Measurements from ENCODE around the gene MS4A4A. TPM values are rescaled to one million over a fixed set of nuclear protein-coding genes. Genes with fewer than 3 reads are reported as not detected.
"Not testable (repeated sequence)": the region's sequence is repeated elsewhere in the genome, so short reads cannot be mapped to it uniquely, and the experiment has no call there.

Gene MS4A4A
- total RNA-seq (2014; rRNA removed; shearing (Covaris generic)) = not detected in 2 replicates

DNA sequence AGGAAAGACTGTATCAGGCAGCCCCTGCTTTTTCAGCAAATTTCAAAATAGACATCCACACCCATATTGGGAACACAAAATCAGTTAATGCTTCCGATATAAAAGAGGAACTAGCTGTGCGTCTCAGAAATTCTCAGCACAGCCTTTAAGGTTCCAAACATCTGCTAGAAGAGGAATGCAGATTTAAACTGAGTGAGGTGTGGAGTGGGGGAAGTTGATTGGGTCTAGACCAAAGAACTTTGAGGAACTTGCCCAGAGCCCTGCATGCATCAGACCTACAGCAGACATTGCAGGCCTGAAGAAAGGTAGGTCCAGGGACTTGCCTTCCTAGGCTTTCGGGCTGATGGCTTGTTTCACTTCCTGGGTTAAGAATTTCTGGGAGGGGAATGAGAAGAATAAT is at the start of gene MS4A4A:
Gene MS4A4A (plus strand): TSS at position 255 of the 400 bp plus-strand sequence. CDS start 10 bp downstream, at position 265.
- no peak for DNase-seq (ENCODE audit: low spot score)

DNA sequence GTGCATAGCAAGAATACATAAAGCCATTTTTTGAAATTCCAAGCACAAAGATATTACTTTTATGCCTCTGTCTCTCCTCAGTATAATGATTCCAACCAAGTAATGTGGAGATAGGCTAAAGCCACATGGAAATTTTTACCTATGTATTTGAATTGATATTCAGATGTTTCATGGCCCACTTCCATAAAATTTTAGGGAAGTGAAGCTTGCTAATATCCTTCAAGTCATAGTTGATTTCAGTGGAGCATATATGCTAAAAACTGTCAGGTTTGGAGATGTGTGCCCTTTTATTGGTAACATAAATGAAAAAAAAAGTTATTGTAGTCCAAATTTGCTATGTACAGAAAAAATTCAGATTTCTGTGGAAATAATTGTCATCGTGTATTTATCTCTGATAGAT is 49.8 kb upstream of the MS4A4A start:
- DNase-seq (ENCODE audit: low spot score) = no peak

DNA sequence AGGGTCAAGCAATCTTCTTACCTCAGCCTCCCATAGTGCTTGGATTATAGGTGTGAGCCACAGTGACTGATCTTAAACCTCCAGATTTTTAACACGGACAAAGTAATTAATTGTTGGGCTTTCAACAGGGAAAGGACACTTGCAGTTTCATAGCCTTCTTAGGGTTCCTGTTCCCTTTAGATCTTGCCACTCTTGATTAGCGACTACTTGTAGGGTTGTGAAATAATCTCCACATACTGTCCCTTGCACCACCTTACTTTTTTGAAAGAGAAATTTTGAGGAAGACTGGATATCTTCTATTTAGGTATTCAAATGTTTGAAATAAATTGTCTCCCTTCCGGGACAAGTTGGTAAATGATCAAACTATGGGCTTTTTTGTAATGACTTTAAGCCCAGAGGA is 45.1 kb upstream of the MS4A4A start:
- DNase-seq (ENCODE audit: low spot score) = no peak

DNA sequence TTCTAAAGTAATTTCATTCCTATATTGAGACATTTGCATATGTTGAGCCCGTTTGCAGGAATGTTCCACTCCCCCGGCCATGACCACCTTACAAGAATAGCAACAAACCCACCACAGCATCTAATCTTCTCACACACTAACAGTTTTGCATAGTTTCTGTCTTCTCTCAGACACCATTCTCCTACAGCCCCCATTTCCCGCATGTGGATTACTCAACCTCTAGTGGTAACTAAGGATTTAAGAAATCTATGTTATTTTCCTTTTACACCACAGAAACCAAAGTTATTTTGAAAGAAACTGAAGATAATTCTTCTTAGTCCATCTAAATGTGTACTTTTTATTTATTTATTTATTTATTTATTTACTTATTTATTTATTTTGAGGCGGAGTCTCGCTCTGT is 39.8 kb upstream of the MS4A4A start:
- no peak for DNase-seq (ENCODE audit: low spot score)

DNA sequence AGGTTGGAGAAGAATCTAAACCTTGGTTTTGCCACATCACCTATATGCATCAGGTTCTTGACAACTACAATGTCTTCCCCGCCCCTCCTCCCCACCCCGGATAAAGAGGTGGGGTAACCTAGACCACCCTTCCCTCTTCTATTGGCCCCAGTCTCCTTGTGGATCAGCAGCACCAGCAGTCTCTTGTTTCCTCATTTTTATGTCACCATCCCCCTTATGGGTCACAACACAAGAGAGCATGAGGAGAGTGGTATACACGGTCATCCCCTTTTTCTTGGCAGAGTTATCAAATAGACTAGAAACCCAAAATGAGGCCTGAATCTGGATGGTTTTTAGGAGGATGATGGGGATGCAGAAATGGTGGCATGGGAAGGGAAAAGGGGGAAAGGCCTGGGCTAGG is 38.7 kb upstream of the MS4A4A start:
- no peak for DNase-seq (ENCODE audit: low spot score)

DNA sequence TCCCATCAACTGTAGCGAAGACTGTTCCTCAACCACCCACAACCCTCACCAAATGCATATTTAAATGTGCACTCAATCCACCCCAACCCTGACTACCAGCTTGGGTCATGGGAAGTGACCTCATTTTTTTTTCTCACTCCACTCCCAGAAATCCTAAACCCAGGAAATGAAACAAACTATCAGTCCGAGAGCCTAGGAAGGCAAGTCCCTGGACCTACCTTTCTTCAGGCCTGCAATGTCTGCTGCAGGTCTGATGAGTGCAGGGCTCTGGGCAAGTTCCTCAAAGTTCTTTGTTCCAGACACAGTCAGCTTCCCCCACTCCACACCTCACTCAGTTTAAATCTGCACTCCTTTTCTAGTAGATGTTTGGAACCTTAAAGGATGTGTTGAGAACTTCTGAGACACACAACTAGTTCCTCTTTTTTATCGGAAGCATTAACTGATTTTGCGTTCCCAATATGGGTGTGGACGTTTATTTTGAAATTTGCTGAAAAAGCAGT is 37.7 kb upstream of the MS4A4A start, which contains the start of gene MS4A4E:
Gene MS4A4E (minus strand): TSS at position 398 of the 500 bp plus-strand sequence. CDS start 13,082 bp downstream, outside the sequence.
- no peak for DNase-seq (ENCODE audit: low spot score)

DNA sequence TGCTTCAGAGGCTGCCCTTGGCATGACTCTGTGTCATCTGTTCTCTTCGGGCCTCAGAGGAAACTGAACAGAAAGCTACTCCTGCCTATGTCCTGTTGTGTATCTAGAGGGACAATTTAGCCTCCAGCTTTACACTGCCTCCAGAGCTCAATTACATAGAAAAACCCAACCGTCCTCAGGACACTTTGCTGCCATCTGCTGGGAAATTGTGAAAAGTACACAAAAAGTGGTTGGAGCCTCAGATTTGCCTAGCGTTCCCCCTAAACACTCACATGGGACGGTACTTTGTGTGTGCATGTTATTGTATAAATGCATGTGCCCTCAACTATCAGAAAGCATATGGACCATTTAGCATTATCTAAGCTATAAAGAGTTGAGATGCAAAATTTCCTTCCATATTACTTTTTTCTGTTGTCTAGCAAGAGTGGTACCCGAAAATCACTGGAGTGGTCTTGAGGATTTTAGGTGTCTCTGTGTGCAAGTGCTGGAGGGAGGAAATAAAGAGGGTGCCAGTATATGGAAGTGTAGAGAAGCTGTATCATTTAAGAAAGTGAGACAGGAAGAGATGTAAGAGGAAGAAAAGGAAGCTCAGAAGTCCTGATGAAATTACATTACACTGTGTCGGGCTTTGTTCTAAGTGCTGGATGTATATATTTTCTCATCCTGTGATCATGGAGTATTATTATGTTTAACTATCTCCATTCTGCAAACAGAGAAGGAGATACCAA is 28.8 kb upstream of the MS4A4A start:
- DNase-seq (ENCODE audit: low spot score) = peak; percentile 4

DNA sequence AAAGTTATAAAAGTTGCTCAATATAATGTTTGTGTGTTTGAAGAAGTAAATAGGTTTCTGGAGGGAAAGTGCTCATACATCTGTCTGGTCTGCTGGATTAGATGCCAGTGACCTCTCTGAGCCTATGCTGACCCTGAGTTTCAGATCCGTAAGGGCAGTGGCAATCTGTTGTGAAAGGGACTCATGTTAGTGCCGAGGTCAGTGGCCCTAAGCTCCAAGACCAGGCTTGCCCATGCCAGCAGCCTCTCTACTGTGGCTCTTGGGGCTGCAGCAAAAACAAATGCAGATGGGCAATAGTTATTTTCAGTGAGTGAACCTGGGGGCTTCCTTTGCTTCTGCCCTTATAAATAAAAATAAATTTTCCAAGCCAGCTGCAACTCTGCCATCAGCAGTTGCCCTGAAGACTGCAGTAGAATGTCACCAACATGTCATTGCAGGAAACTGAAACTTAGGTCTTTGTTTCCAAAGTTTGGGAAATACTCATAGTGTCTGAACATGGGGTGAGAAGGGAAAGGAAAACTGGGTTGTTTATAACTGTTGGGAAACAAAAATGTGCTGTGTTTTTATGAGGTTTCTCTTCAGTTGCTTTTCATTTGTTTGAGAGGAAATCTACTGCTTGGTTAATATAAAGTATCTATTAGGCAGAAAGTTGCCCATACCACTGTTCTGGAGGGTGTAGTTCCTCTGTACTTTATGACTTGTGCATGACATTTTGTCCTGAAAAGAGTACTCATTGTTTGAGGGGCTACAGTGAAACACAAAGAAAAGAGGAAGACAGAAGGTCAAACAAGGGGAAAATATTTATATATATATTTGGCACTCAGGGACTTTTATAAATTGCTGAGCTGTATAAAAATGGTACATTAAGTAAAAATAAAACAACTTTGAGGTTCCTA is 28.0 kb upstream of the MS4A4A start:
- DNase-seq (ENCODE audit: low spot score) = no peak

DNA sequence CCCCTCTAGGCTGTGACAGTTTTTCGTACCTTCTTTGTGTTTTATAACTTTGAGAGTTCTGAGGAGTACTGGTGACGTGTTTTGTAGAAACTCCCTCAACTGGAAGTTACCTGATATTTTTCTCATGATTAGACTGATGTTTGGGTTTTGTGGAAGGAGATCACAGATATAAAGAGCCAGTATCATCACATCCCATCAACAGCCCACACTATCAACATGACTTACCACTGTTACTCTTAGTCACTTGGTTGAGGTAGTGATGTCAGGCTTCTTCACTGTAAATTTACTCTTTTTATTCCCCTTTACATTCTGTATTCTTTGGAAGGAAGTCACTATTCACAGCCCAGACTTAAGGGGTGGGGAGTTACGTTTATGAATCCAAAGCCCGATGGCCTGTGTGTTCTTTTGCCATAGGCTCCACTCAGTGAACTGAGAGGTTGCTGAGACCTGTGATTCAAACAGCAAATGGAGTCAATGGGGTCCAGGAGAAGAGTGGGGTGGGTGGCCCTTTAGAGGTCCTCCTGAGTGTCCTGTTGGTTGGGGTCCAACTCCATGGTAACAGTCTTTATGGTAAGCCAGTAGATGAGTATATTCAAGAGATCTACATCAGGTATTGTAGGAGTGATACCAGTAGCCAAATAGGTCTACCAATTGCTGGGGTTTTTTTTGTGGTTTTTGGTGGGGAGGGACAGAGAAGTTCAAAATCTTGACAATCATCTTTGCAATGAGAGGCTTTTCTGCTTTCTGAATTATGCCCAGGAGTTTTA is 22.3 kb upstream of the MS4A4A start:
- DNase-seq (ENCODE audit: low spot score) = no peak

DNA sequence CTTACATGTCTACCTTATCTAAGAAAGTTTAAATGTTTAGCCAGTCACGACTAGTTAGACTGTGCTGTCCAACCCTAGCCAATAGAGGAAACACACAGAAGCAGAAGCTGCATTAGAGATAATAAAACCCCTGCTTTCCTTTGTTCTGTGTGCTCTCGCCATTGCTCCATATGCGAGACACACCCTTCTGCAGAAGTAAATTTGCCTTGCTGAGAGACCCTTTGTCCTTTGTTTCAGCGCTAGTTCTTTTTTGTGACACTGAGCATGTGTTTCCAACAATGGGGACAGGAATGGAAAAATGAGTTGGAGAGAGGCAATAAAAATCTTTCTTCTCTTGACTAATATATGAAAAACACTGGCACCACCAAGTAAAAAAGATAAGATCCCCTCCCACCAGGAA is 19.5 kb upstream of the MS4A4A start:
- DNase-seq (ENCODE audit: low spot score) = no peak

DNA sequence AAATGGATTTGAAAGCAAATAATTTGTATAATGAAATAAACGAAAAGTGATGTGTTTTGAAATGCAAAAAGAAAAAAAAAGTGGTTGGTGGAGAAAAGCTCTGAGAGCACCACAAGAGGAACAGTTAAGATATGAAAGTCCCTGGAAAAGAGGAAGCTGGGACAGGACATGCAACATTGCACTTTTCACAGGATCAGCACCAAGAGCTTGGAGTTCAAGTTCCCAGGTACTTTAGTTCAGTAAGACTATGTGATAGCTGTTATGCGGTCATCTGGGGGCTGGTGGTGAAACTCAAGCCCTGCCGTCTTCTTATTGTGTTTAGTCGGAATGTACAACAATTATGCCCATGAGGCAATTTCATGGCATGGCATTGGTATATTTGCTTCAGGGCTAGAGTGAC is 17.1 kb upstream of the MS4A4A start:
- no peak for DNase-seq (ENCODE audit: low spot score)

DNA sequence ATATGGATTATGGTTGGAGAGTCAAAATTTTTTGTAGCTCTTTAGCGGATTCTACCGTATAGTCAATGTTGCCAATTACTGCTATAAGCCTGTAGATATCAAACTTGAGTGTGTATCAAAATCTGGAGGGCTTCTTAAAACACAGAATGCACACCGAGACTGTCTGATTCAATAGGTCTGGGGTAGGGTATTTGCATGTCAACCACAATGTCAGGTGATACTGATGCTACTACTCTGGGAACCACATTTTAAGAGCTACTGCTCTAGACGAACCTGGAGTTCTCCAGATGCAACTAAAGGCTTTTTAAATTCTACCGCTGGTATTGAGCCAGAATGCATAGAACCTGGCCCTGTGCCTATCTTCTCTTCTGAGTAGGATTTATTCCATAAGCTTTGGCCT is 15.8 kb upstream of the MS4A4A start:
- DNase-seq (ENCODE audit: low spot score) = no peak

DNA sequence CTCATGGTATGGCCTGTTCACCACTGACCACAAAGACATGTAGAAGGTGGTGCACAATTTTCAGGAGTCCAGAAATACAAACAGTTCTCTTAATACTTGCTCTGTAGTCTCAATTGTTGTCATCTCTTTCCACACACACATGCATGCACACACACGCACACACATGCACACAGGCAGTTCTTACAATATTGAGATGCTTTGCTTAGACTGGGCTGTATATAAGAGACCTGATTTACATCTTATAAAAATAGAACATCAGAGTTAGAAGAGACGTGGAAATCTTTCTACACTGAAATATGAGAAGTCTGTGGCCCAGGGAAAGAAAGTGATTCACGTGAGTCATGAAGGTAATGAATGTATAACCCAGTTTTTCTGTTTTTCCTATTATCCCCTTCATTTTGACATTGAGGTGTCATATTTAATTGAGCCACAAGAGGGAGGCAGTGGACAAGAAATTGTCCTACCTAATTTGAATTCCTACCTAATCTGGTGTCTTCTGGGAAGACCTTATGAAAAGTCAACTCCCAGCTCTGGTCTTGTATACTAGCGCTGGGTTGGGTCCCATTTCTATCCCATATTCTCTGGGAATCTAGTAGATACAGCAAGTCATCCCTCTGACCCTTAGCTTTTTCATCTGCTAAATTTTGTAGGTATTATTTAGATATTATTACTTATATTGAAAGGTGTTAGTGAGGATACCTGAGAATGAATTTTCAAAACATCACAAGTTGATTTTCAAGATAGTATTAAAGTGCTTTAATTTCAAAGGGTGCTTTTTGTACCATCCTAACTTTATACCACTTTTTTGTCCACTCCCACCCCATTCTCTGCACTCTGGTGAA is 14.9 kb upstream of the MS4A4A start:
- peak; percentile 31 for DNase-seq (ENCODE audit: low spot score)

DNA sequence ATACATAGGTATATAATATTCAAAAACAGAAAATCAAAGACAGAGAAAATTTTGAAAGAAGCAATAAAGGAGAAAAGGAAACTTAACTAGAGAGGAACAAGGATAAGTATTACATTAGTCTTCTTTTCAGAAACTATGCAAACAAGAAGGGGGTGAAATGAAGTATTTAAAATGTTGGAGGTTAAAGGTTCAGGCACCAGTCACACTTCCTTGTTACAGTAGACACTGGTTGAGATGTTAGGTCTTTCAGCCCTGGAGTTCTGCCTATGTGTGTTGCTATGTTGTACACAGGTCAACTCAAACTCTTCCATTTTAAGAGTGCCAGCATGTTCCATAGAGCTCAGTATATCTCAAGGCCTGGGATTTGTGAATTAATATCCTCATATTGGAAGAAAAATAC is 6.0 kb upstream of the MS4A4A start:
- DNase-seq (ENCODE audit: low spot score) = no peak

DNA sequence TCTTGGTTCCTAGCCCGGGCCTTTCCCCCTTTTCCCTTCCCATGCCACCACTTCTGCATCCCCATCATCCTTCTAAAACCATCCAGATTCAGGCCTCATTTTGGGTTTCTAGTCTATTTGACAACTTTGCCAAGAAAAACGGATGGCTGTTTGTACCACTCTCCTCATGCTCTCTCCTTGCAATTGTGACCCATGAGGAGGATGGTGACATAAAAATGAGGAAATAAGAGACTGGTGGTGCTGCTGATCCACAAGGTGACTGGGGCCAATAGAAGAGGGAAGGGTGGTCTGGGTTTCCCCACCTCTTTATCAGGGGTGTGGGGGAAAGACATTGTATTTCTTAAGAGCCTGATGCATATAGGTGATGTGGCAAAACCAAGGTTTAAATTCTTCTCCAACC is 1.0 kb downstream of the MS4A4A start:
- DNase-seq (ENCODE audit: low spot score) = no peak

DNA sequence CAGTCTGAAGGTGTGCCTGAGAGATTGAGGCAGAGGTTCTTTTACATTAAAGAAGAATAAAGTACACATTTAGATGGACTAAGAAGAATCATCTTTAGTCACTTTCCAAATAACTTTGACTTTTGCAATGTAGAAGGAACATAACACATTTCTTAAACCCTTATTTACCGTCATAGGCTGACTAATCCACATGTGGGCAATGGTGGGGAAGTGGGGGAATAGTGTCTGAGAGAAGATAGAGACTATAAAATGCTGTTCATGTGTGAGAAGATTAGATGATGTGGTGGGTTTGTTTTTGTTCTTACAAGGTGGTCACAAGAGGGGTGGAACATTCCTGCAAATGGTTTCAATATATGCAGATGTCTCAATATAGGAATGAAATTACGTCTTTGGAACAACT is 1.8 kb downstream of the MS4A4A start:
- DNase-seq (ENCODE audit: low spot score) = no peak

DNA sequence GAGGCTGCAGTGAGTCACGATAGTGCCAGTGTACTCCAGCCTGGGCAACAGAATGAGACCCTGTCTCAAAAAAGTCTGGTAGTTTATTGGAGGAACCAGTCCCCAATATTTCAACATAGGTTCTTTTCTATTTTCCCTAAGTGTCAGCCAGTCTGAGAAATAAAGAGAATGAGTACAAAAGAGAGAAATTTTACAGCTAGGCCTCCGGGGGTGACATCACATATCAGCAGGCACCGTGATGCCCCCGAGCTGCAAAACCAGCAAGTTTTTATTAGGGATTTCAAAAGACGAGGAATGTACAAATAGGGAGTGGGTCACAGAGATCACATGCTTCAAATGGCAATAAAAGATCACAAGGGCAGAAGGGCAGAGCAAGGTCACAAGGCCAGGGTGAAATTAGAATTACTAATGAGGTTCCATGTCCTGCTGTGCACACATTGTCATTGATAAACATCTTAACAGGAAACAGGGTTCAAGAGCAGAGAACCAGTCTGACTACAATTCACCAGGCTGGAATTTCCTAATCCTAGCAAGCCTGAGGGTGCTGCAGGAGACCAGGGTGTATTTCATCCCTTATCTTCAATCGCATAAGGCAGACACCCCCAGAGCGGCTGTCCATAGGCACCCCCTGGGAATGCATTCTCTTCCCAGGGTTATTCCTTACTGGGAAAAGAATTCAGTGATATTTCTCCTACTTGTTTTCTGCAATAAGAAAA is 5.1 kb downstream of the MS4A4A start:
- DNase-seq (ENCODE audit: low spot score) = not testable (repeated sequence)

DNA sequence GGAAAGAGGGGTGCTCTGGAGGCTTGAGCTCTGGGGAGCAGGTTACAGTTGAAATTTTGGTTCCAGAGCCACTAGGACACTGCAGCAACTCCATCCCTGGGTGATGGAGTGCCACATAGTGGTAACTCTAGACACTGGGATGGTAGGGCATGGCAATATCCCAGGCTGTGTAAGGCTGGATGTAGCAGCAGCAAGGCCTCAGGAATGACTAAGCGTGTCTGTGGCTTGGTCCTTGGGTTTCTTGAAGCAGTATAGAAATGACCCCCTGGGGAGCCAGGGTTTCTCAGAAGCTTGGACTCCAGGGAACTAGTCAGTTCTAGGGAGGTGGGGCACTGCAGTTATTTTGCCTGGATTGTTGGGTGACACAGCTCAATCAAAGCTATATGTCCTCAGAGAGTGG is 8.1 kb downstream of the MS4A4A start:
- DNase-seq (ENCODE audit: low spot score) = peak; percentile 8

DNA sequence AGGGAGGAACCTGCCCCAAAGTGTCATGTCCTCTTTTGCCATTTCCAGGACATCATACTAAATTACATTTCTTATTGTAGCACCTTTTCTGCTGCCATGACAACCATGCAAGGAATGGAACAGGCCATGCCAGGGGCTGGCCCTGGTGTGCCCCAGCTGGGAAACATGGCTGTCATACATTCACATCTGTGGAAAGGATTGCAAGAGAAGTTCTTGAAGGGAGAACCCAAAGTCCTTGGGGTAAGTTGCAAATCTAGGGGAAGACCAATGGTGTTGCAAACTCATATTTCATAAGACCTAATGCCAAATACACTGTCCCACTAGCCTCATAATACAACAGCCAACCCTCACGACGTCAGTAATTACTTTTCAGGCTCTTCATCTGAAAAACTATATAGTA is 11.7 kb downstream of the MS4A4A start:
- DNase-seq (ENCODE audit: low spot score) = no peak

DNA sequence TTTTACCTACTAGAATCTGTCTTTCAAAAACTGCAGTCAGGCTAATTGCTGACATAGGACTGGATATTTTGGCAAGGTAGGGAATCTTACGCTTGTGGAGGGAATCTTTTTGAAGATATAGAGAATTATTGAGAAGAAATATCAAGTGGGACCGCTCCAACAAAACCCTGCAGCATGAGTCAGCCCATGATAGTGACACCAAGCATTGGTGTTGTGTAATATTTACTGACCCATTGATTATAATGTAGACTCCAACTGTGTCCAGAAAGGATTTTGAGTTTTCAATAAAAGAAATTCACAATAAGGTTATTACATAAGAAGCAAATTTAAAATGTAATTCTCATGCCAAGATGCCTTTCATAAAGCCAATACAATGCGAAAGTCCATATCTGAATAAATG is 20.7 kb downstream of the MS4A4A start:
- no peak for DNase-seq (ENCODE audit: low spot score)

Data from A172 (cell line).